OCI-LY7 (cell line): ENCODE measurements around the gene CSTF2T. TPM values are rescaled to one million over a fixed set of nuclear protein-coding genes. Genes with fewer than 3 reads are reported as not detected.

ENCODE experiments used
- BruUV-seq: library from RNA; stranded (reverse); fragments of 400-500 nt; replicated peaks from 2 replicates; lab custom pipeline; 2021; lab: Mats Ljungman, UMichigan
- CTCF ChIA-PET: fragments of 300-600 bp; sonication (Branson Sonifier 250); formaldehyde crosslinking; loops from one replicate; lab custom pipeline; 2022; ENCODE audit warnings: antibody characterized with exemption; ENCODE audit not compliant: unreplicated experiment; lab: Charles Lee
- POLR2A ChIA-PET: fragments of 300-600 bp; sonication (Branson Sonifier 250); formaldehyde crosslinking; loops from one replicate; lab custom pipeline; 2022; ENCODE audit warnings: antibody characterized with exemption; lab: Charles Lee
- DNase-seq: peaks from one replicate; pipeline ENCODE4 v3.0.0-alpha.2; 2015; ENCODE audit warnings: low spot score
- H2AFZ ChIP-seq: fragments of 200-600 bp; sonication (generic), shearing (Covaris generic); 2 replicates; pipeline ENCODE4 v1.6.1; 2014; ENCODE audit warnings: mild to moderate bottlenecking, antibody characterized with exemption, low read length, moderate library complexity
- H3K27ac ChIP-seq: fragments of 200-600 bp; sonication (generic); 2 replicates; pipeline ENCODE4 v1.5.1; 2014; ENCODE audit warnings: mixed run types, low read depth, mild to moderate bottlenecking, moderate library complexity, low read length, inconsistent platforms; ENCODE audit not compliant: poor library complexity, severe bottlenecking
- H3K36me3 ChIP-seq: fragments of 200-600 bp; sonication (generic); 2 replicates; pipeline ENCODE4 v1.6.1; 2014; ENCODE audit warnings: mild to moderate bottlenecking, antibody characterized with exemption, low read length, moderate library complexity, mixed read lengths; ENCODE audit not compliant: insufficient read depth
- H3K4me1 ChIP-seq: fragments of 200-600 bp; sonication (generic); 2 replicates; pipeline ENCODE4 v1.5.1; 2014; ENCODE audit warnings: mild to moderate bottlenecking, low read length; ENCODE audit not compliant: insufficient read depth, poor library complexity, severe bottlenecking
- H3K4me2 ChIP-seq: fragments of 200-600 bp; sonication (generic); 2 replicates; pipeline ENCODE4 v1.6.1; 2014; ENCODE audit warnings: mild to moderate bottlenecking, low read length
- H3K4me3 ChIP-seq: fragments of 200-600 bp; sonication (generic); 2 replicates; pipeline ENCODE4 v1.5.1; 2014; ENCODE audit warnings: mild to moderate bottlenecking, low read depth, low read length; ENCODE audit not compliant: poor library complexity, severe bottlenecking
- H3K79me2 ChIP-seq: fragments of 200-600 bp; sonication (generic); 2 replicates; pipeline ENCODE4 v1.6.1; 2016; ENCODE audit warnings: low read depth, mild to moderate bottlenecking, low read length, moderate library complexity, mixed read lengths; ENCODE audit not compliant: insufficient read depth
- H3K9me2 ChIP-seq: fragments of 200-600 bp; sonication (generic); 2 replicates; pipeline ENCODE4 v1.6.1; 2016; ENCODE audit warnings: mild to moderate bottlenecking, low read length, mixed read lengths; ENCODE audit not compliant: insufficient read depth
- H3K9me3 ChIP-seq: fragments of 200-600 bp; sonication (generic); 2 replicates; pipeline ENCODE4 v1.6.1; 2014; ENCODE audit warnings: mild to moderate bottlenecking, mixed run types, low read length, mixed read lengths
- H4K20me1 ChIP-seq: fragments of 200-600 bp; sonication (generic); 2 replicates; pipeline ENCODE4 v1.6.1; 2014; ENCODE audit warnings: mild to moderate bottlenecking, antibody characterized with exemption, low read length, moderate library complexity, mixed read lengths; ENCODE audit not compliant: insufficient read depth
- CTCF ChIP-seq: fragments of 200-600 bp; sonication (generic); conservative IDR thresholded peaks from 2 replicates; pipeline ENCODE4 v1.5.1; 2014; ENCODE audit warnings: mild to moderate bottlenecking, antibody characterized with exemption, low read length, moderate library complexity, mixed read lengths
- EZH2phosphoT487 ChIP-seq: fragments of 200-600 bp; sonication (generic); IDR thresholded peaks from 2 replicates; pipeline ENCODE4 v1.6.1; 2018; ENCODE audit warnings: low read depth, borderline replicate concordance, mild to moderate bottlenecking, mixed run types, antibody characterized with exemption, low read length, moderate library complexity, mixed read lengths
- intact Hi-C: fragments of 100-400 bp; cut with micrococcal nuclease; formaldehyde crosslinking; loops from one replicate; pipeline ENCODE4 v1.10.0; 2022; ENCODE audit not compliant: unreplicated experiment
- total RNA-seq, 2 experiments: library from RNA; depleted of rRNA in 1 of 2; stranded (reverse); fragments of >200 nt in 1 of 2; shearing (Covaris generic) in 1 of 2; gene quantifications; 2 replicates each; pipeline ENCODE4 v1.2.3, GENCODE V29; 2014 to 2022

CSTF2T gene
- total RNA-seq, 2 experiments from 2014 or later: 27.1 to 33.3 TPM

GRCh38 chr10:51667678-51668335 is 31.6 kb downstream of the CSTF2T start:
- no peak for DNase-seq
- Histone ChIP-seq H3K4me2 (no peak overlapping the region), H4K20me1 (no peaks in the 10 kb centered on the region), H3K27ac (no peak overlapping the region), H3K9me3 (no peaks in the 10 kb centered on the region), H3K4me1 (no peaks in the 10 kb centered on the region), H3K79me2 (no peaks in the 10 kb centered on the region), H3K36me3 (no peaks in the 10 kb centered on the region), H3K4me3 (no peak overlapping the region), H2AFZ (no peak overlapping the region), H3K9me2 (no peaks in the 10 kb centered on the region)
- CTCF ChIA-PET: no interaction called here
- TF ChIP-seq EZH2phosphoT487 (no peak), CTCF (no peak)
- POLR2A ChIA-PET: interaction anchor here (0.5 to 1.0 kb wide), 2 partner anchors 20 to 680 kb away, joined by 3 read pairs; no protein-coding TSS in a partner anchor
- intact Hi-C loops: no loop called here
- BruUV-seq: no TSS peak

- no peak overlapping the region for H3K4me2 ChIP-seq
- no peak for TF ChIP-seq EZH2phosphoT487
- no peak for TF ChIP-seq CTCF
- H3K9me2 ChIP-seq: no peaks in the 10 kb centered on the region
- no peaks in the 10 kb centered on the region for H3K79me2 ChIP-seq
- ChIA-PET CTCF (no interaction called here), POLR2A (no interaction called here)
- no peak overlapping the region for H3K27ac ChIP-seq
- H3K9me3 ChIP-seq: no peaks in the 10 kb centered on the region
- no peak overlapping the region for H2AFZ ChIP-seq
- no TSS peak for BruUV-seq
- intact Hi-C loops: no loop called here
- no peaks in the 10 kb centered on the region for H4K20me1 ChIP-seq
- no peak overlapping the region for H3K4me3 ChIP-seq
- no peaks in the 10 kb centered on the region for H3K4me1 ChIP-seq
- H3K36me3 ChIP-seq: no peaks in the 10 kb centered on the region
- DNase-seq: no peak
These were observed 32.9 kb downstream of the CSTF2T start for GRCh38 chr10:51666456-51666855.

GRCh38 chr10:51663086-51663485 is 36.3 kb downstream of the CSTF2T start:
- H3K27ac ChIP-seq: no peak overlapping the region
- H3K79me2 ChIP-seq: no peaks in the 10 kb centered on the region
- no peak overlapping the region for H2AFZ ChIP-seq
- intact Hi-C loops: no loop called here
- no TSS peak for BruUV-seq
- no peak for TF ChIP-seq CTCF
- no peak for TF ChIP-seq EZH2phosphoT487
- CTCF ChIA-PET: no interaction called here
- H3K9me3 ChIP-seq: no peaks in the 10 kb centered on the region
- H4K20me1 ChIP-seq: no peaks in the 10 kb centered on the region
- POLR2A ChIA-PET: interaction anchor here (1.1 kb wide), 1 partner anchor 26 kb away, joined by 5 read pairs; no protein-coding TSS in a partner anchor
- H3K9me2 ChIP-seq: no peaks in the 10 kb centered on the region
- H3K4me2 ChIP-seq: no peak overlapping the region
- H3K36me3 ChIP-seq: no peaks in the 10 kb centered on the region
- DNase-seq: no peak
- H3K4me3 ChIP-seq: no peak overlapping the region
- H3K4me1 ChIP-seq: no peaks in the 10 kb centered on the region
